Breast epithelium (tissue), 3 donors: ENCODE results near the gene CAPG.

ENCODE experiments used
- POLR2A ChIP-seq: fragments of 450-650 bp; IDR thresholded peaks from one replicate; pipeline ENCODE4 v1.6.1; 2016; ENCODE audit warnings: antibody characterized with exemption, mild to moderate bottlenecking, moderate library complexity
- TF ChIP-seq, protein P1 (sequence below), 3 donors: fragments of 450-650 bp; IDR thresholded peaks; one replicate each; pipeline ENCODE4 v1.5.1; 2016 to 2017; ENCODE audit warnings: antibody characterized with exemption in 3 of 3, mild to moderate bottlenecking in 3 of 3, moderate library complexity in 3 of 3

DNA sequence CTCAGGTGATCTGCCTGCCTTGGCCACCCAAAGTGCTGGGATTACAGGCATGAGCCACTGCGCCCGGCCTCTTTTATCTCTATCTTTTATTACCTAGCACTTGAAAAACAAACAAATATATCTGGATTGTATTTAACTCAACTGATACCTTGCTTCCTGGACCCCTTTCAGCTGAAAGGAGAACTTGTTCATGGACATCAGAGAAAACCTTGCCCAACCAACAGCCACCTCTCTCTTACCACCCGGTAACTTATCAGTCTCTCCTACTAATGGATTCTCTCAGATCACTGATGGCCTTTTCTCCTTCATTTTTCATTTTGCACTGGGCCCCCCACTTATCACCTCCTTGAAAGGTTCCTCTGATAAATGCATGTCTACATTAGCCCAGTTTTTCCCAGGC is 62.6 kb downstream of the CAPG start:
- no peak for TF ChIP-seq POLR2A
- TF ChIP-seq, protein P1, sequence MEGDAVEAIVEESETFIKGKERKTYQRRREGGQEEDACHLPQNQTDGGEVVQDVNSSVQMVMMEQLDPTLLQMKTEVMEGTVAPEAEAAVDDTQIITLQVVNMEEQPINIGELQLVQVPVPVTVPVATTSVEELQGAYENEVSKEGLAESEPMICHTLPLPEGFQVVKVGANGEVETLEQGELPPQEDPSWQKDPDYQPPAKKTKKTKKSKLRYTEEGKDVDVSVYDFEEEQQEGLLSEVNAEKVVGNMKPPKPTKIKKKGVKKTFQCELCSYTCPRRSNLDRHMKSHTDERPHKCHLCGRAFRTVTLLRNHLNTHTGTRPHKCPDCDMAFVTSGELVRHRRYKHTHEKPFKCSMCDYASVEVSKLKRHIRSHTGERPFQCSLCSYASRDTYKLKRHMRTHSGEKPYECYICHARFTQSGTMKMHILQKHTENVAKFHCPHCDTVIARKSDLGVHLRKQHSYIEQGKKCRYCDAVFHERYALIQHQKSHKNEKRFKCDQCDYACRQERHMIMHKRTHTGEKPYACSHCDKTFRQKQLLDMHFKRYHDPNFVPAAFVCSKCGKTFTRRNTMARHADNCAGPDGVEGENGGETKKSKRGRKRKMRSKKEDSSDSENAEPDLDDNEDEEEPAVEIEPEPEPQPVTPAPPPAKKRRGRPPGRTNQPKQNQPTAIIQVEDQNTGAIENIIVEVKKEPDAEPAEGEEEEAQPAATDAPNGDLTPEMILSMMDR (IDR thresholded peaks at IDR 0.05) = no peak
